Measurements from ENCODE around the gene ADAT2.

The ADAT2 gene

DNA sequence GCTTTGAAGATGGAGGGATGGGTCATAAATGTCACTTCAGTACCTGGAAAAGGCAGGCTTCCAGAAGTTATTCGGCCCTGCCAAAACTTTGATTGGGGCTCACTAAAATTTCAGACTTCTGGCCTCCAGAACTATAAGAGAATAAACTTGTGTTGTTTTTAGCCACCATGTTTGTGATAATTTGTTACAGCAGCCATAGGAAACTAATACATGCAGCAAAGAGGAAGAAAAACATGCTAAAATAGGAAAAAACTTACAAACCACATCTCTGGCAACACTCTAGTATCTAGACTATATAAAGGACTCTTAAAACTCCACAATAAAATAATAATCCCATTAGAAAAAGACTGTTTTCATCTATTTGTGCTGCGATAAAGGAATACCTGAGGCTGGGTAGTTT is 9.5 kb downstream of the ADAT2 start:
- FAIRE-seq, result no peak

GRCh38 chr6:143432588-143432987 is 17.9 kb downstream of the ADAT2 start:
- FAIRE-seq, result no peak

DNA sequence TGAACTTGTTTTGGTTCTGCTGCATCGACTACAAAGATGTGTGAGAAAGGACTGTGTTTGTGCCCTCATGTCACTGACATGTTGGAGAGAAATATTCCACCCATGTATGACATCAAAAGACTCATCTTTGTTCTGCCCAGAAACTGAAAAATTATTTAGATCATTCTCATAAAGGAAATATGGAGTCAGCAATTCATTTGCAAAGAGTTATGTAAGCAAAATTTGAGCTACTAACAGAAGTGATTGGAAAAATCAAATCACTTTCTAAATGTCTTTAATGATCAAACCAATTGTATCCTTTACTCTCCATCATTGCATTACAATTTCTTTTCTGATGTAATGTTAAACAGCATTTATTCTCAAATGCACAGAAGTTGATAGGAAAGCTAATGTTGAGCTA is 19.3 kb downstream of the ADAT2 start:
- no peak for FAIRE-seq

GRCh38 chr6:143429970-143430369 is 20.5 kb downstream of the ADAT2 start:
- FAIRE-seq, result no peak

DNA sequence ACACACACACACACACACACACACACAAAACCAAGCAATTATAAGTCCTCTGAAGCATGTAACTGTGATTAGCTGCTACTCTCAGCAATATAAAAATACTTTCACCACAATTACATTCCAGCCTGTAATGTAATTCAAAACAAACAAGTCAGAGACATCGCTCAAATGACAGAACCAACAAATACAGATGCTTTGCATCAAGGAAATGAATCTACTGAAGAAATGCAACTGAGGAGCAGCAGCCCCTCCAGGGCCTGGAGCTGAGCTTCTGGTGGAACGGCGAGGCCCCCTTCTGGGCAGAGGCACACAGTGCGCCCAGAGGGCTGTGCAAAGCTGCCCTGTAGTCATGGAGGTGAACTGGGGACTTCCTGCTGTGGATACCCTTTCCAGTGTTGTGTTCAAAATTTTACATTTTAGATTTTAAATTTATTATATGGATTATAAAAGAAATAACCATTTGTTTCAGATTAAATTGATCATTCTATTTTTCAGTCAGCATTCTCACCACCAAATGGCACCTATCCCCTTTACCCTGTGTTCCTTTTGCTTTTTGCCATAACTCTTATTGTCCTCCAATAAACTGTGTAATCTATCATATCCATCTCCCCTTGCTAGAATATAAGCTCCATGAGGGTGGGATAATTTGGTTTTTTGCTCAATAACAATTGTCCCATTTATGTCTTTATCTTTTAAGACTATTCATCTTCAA is 23.2 kb downstream of the ADAT2 start:
- no peak for FAIRE-seq

DNA sequence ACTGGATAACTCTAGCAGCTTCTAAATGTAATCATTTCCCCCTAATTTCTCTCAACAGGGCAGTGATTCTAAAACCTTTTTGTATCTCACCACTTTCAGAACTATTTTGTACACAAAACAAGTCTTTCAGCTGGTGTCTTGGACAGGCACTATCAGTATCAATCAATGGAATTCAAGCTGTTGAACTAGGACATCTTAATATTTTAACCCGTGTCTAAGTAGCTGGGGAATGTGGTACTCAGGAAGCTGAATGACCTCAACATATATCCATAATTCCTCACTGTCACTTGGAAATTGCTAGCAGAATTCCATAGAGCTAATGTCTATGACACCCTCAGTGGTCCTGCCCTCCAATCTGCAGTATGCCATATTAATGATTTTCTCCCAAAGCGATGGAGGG is 24.5 kb downstream of the ADAT2 start:
- no peak for FAIRE-seq

DNA sequence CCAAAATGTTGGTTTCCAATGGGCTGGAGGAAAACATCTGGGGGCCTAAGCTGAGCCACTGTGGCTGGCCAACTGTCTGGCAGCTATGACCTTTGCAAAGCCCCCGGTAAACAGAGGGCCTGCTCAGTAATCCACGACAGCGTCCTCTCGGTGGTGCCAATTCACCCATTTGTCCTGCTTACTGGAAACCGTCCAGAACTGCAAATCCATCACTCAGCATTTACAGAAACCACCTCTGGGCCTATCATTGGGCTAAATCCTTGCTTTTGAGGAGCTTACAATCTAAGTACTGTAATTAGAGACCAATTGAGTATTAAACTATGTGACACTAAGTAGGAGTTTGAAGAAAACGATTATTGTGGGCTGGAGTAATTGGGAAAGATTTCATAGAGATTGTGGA is 31.0 kb downstream of the ADAT2 start:
- no peak for FAIRE-seq

GRCh38 chr6:143414769-143415168 is 35.7 kb downstream of the ADAT2 start:
- no peak for FAIRE-seq

DNA sequence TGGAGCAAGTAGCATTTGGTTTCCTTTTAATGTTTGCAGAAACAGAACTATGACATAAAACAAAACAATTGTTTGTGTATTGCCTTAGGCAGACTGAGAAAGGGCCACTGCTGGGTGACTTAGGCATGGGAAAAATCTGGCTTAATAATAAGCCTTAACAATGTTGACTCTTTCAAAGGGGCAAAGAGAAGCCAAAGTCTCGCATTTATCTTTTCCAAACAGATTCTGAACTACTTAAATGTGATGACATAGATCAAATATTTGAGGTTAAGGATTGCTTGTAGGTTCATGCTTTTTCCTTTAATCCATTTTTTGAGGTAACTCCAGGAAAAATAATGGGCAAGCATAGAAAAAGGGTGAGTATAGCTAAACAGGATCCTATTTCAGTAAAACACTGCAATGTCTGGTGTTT is 39.6 kb downstream of the ADAT2 start:
- FAIRE-seq, result no peak

GRCh38 chr6:143408787-143409162 is 41.7 kb downstream of the ADAT2 start:
- FAIRE-seq, result no peak

GRCh38 chr6:143408151-143408786 is 42.2 kb downstream of the ADAT2 start:
- FAIRE-seq, result no peak

- FAIRE-seq, result no peak
Measured at GRCh38 chr6:143406673-143407072, 43.8 kb downstream of the ADAT2 start.

DNA sequence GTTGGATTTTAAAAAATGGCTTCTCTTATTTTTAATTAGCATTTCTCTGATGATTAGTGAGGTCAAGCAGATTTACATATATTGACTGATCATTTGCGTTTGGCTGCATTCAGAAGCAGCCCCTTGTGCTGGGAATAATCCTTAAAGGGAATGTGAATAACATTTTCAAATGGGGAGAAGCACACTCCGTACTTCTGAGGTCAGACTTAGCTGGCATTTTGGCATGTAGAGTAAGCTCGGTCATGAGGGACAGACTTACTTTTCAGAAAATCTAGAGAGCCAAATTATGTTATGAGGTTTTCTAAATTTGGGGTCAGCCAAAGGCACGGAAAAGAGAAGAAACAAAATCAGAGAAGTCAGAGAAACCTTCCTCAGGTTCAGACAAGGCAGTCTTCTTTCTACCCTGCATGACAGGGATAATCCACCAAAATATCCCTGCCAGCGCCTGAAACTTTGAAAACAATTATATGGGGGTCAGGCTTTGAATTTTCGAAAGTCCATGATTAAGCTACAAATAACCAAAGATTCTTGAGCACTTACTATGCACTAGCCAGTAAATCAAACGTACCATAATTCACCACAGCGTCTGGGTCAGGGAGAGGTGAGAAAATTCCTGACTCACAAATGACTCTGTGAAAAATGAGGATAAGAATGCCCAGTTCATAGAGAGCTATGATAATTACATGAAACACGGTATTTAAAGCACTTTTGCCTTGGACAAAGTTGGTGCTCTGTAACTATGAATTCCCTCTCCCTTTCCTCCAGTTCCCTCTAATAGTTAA is 44.9 kb downstream of the ADAT2 start:
- FAIRE-seq, result no peak

- no peak for FAIRE-seq
Measured at GRCh38 chr6:143402721-143403336, 47.7 kb downstream of the ADAT2 start.

- no peak for FAIRE-seq
Measured at GRCh38 chr6:143401636-143402370, 48.7 kb downstream of the ADAT2 start.

DNA sequence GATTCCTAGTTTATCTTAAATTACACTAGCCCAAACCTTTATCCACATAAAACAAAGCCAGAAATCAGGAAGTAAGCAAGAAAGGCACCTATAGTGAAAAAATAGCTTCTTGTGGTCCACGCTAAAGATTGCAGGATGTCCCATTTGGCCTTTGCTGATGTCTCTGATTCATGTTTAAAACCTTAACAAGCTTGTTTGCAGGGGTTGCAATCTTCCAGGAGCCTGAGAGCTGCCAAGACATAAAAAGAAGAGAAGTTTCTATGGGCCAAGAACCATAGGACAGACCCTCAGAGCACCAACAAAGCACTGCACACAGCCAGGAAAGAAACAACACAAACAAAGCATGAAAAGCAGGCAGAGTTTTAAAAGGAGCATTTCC is 49.4 kb downstream of the ADAT2 start:
- FAIRE-seq, result no peak

DNA sequence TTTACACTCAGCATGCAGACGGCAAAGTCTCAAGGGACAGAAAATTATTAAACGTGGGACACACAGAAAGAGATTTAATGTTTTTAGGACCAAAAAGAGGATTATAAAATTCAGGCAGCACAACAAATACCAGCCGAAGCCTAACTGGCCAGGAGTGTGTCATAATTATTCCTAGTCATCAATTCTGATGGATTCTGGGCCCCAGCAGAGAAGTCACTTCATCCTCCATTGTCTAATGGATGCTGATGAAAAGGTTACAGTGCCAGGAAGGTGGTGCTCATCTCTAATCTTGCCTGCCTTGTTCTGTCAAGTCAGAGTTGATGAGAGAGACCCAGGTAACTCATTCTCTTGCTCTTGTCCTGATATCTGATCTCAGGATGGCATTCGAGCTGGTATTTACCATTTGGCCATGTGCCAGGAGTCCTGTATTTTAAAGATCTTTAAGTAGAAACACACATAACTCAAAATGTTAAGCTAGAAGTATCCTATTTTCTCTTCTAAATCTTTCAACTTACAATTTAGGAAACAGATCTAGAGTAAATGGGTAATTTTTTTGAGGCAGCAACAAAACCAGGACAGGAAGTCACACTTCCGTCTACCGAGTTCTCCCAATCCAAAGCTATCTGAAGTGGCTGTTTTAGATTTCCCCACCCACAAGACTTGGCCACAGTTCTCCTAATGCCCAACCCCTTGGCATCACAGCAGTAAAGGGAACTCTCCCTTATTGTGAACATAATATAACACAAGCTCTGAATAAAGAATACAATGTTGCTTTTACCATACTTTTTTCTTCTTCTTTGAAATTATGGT is 50.0 kb downstream of the ADAT2 start:
- no peak for FAIRE-seq

GRCh38 chr6:143399775-143400174 is 50.7 kb downstream of the ADAT2 start:
- no peak for FAIRE-seq

GRCh38 chr6:143399176-143399575 is 51.3 kb downstream of the ADAT2 start:
- no peak for FAIRE-seq

DNA sequence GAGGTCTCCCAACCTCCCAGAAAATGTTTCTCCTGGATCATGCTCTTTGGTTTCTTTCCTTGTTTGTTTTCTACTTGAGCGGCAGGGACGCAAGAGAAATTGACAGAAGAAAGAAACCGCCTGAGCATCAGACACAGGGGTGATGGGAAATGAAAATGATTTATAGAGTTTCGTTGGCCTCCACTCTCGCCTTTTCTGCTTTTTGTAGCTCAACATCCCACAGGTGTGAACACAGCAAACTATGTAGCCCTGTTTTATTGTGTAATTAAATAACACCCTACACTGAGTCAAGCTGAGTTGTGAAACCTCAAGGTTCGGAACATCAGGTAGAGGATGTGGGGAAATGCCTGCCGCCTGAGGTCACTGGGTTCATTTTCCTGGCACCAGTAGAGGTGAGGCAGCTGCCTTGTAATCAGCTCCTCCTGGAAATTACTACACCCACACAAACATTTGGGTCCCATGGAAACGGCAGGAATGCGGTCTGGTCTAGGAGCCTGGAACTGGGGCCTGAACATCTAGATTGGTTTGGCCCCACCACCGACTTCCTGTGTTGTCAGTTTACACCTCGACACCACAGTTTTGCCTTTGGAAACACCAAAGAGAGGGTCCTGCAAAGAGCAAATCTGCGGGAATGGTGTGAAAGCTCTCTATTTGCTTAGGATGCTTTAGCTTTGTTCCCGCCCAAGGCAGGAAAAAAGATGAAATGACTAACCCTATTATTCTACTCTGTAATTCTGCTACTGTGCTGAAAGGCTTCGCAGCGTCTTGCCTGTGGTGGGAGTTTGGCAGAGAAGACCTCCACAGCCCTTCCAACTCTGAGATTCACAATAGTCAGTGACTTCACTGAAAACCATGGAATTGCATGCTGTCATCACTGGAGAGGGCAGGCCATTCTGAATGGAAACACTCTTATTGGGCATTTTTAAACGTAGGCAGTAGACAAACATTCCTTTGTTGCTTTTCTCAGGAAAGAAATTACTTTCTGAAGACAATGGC is 53.0 kb downstream of the ADAT2 start:
- FAIRE-seq, result no peak
